Measurements from ENCODE around the gene SIX1. TPM values are rescaled to one million over a fixed set of nuclear protein-coding genes. Genes with fewer than 3 reads are reported as not detected.

The SIX1 gene
- total RNA-seq, 1 experiment from 2014 or later = 0.59 TPM

- no peak for TF ChIP-seq AFF4 (CRISPR knock-in tag; IDR thresholded peaks at IDR 0.05; ENCODE audit: borderline replicate concordance)
- no peak for TF ChIP-seq TCF7 (CRISPR knock-in tag; IDR thresholded peaks at IDR 0.05; ENCODE audit: low read depth)
These were observed 21.7 kb upstream of the SIX1 start (continued) for GRCh38 chr14:60670989-60671388.

GRCh38 chr14:60668431-60669112, 19.3 kb upstream of the SIX1 start:
- ATAC-seq = no peak
- DNase-seq (ENCODE audit: low spot score) = no peak
- Mint-ChIP-seq H3K9me3 (peaks cover 16% of the 10 kb centered on the region), H3K4me3 (no peak overlapping the region), H3K27me3 (ENCODE audit: low read depth) (no peaks in the 10 kb centered on the region), H3K36me3 (no peaks in the 10 kb centered on the region), H3K27ac (no peak overlapping the region), H3K4me1 (no peaks in the 10 kb centered on the region)
- POLR2A ChIA-PET = no interaction called here
- CTCF ChIA-PET = no interaction called here
- no peak for TF ChIP-seq ZNF317 (CRISPR knock-in tag; IDR thresholded peaks at IDR 0.05; ENCODE audit: borderline replicate concordance, low read depth)
- TF ChIP-seq OVOL2 (CRISPR knock-in tag; IDR thresholded peaks at IDR 0.05; ENCODE audit: borderline replicate concordance) = no peak
- TF ChIP-seq AR (CRISPR knock-in tag; IDR thresholded peaks at IDR 0.05) = no peak
- TF ChIP-seq TCF7 (CRISPR knock-in tag; IDR thresholded peaks at IDR 0.05; ENCODE audit: low read depth) = no peak
- TF ChIP-seq AFF4 (CRISPR knock-in tag; IDR thresholded peaks at IDR 0.05; ENCODE audit: borderline replicate concordance) = no peak

- ChIA-PET CTCF (no interaction called here), POLR2A (no interaction called here)
- Mint-ChIP-seq H3K27me3 (ENCODE audit: low read depth) (peaks cover 11% of the 10 kb centered on the region), H3K9me3 (peaks cover 11% of the 10 kb centered on the region), H3K4me1 (no peaks in the 10 kb centered on the region), H3K27ac (no peak overlapping the region), H3K36me3 (no peaks in the 10 kb centered on the region), H3K4me3 (no peak overlapping the region)
- ATAC-seq = no peak
- DNase-seq (ENCODE audit: low spot score) = no peak
- TF ChIP-seq ZNF532 (CRISPR knock-in tag; IDR thresholded peaks at IDR 0.05; ENCODE audit: borderline replicate concordance) (no peak), ZNF423 (CRISPR knock-in tag; IDR thresholded peaks at IDR 0.05) (no peak), ZNF396 (CRISPR knock-in tag; IDR thresholded peaks at IDR 0.05; ENCODE audit: borderline replicate concordance) (no peak), ZMAT4 (CRISPR knock-in tag; IDR thresholded peaks at IDR 0.05) (no peak), E2F5 (CRISPR knock-in tag; IDR thresholded peaks at IDR 0.05) (no peak), EMX1 (CRISPR knock-in tag; IDR thresholded peaks at IDR 0.05) (no peak), MLX (CRISPR knock-in tag; IDR thresholded peaks at IDR 0.05) (no peak)
These were observed 15.9 kb upstream of the SIX1 start for GRCh38 chr14:60665177-60665550.

All from WTC11 (cell line).